Progenitor cell of endocrine pancreas (in vitro differentiated cells): ENCODE results near the gene BCLAF3. TPM values are rescaled to one million over a fixed set of nuclear protein-coding genes. Genes with fewer than 3 reads are reported as not detected.

Source experiments
- DNase-seq: peaks from one replicate; pipeline ENCODE4 v3.0.0; 2021; ENCODE audit warnings: low spot score; ENCODE audit not compliant: unreplicated experiment
- H3K27ac Mint-ChIP-seq: 2 replicates; pipeline ENCODE4 v1.8.0; 2021; ENCODE audit warnings: mild to moderate bottlenecking, moderate library complexity, mixed read lengths
- H3K27me3 Mint-ChIP-seq: 2 replicates; pipeline ENCODE4 v1.8.0; 2021; ENCODE audit warnings: mixed read lengths
- H3K36me3 Mint-ChIP-seq: 2 replicates; pipeline ENCODE4 v1.8.0; 2022; ENCODE audit warnings: mixed read lengths; ENCODE audit not compliant: insufficient read depth
- H3K4me1 Mint-ChIP-seq: 2 replicates; pipeline ENCODE4 v1.8.0; 2021; ENCODE audit warnings: low read depth, mixed read lengths
- H3K4me3 Mint-ChIP-seq: 2 replicates; pipeline ENCODE4 v1.8.0; 2021; ENCODE audit warnings: low read depth, mild to moderate bottlenecking, moderate library complexity, mixed read lengths
- H3K9me3 Mint-ChIP-seq: 2 replicates; pipeline ENCODE4 v1.8.0; 2021; ENCODE audit warnings: low read depth, mixed read lengths
- total RNA-seq: library from RNA; stranded (reverse); gene quantifications from 2 replicates; pipeline ENCODE4 v1.2.1, GENCODE V29; 2021
- TF ChIP-seq, protein P1 (sequence below): fragments of 200-600 bp; sonication (generic); IDR thresholded peaks from one replicate; pipeline ENCODE4 v1.5.0; 2021; ENCODE audit warnings: antibody characterized with exemption, mild to moderate bottlenecking; ENCODE audit not compliant: unreplicated experiment

Gene BCLAF3
- total RNA-seq, 1 donor from 2014 or later = 13.9 TPM

DNA sequence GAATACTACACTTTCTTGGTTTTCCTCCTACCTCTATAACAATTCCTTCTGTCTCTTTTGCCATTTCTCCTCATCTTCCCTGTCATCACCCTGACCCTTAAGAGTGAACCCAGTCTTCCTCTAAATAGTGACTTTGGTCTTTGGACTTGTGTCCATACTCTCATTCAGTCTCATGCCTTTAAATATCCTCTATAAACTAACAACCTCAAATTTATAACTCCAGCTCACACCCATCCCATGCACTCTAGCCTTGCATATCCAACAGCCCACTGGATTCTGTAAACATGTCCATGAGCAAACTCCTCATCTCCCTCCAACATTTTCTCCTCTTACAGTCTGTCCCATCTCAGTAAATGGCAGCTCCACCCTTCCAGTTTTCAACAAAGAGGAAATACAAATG lies 15.0 kb downstream of the BCLAF3 start:
- Mint-ChIP-seq H3K36me3 (peaks cover 15% of the 10 kb centered on the region), H3K4me1 (peaks cover 2% of the 10 kb centered on the region), H3K4me3 (no peak overlapping the region), H3K27ac (no peak overlapping the region), H3K27me3 (no peaks in the 10 kb centered on the region), H3K9me3 (peaks cover 37% of the 10 kb centered on the region)
- TF ChIP-seq, protein P1, sequence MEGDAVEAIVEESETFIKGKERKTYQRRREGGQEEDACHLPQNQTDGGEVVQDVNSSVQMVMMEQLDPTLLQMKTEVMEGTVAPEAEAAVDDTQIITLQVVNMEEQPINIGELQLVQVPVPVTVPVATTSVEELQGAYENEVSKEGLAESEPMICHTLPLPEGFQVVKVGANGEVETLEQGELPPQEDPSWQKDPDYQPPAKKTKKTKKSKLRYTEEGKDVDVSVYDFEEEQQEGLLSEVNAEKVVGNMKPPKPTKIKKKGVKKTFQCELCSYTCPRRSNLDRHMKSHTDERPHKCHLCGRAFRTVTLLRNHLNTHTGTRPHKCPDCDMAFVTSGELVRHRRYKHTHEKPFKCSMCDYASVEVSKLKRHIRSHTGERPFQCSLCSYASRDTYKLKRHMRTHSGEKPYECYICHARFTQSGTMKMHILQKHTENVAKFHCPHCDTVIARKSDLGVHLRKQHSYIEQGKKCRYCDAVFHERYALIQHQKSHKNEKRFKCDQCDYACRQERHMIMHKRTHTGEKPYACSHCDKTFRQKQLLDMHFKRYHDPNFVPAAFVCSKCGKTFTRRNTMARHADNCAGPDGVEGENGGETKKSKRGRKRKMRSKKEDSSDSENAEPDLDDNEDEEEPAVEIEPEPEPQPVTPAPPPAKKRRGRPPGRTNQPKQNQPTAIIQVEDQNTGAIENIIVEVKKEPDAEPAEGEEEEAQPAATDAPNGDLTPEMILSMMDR = no peak
- no peak for DNase-seq

DNA sequence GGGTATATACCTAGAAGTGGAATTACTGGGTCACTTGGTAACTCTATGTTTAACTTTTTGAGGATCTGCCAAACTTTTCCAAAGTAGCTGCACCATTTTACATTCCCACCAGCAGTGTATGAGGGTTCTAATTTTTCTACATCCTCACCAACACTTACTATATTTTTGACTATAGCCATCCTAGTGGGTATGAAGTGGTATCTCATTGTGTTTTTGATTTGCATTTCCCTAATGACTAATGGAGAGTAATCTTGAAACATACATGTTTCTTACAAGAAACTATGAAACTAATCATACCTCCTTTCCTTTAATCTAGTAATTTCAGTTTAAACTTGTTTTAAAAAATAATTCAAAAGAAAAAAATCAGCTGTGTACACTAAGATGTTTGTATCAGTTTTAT lies 17.9 kb downstream of the BCLAF3 start:
- Mint-ChIP-seq H3K36me3 (peaks cover 11% of the 10 kb centered on the region), H3K4me3 (no peak overlapping the region), H3K27ac (no peak overlapping the region), H3K9me3 (peaks cover 29% of the 10 kb centered on the region), H3K27me3 (no peaks in the 10 kb centered on the region), H3K4me1 (peaks cover 5% of the 10 kb centered on the region)
- DNase-seq = no peak
- TF ChIP-seq, protein P1 = no peak

DNA sequence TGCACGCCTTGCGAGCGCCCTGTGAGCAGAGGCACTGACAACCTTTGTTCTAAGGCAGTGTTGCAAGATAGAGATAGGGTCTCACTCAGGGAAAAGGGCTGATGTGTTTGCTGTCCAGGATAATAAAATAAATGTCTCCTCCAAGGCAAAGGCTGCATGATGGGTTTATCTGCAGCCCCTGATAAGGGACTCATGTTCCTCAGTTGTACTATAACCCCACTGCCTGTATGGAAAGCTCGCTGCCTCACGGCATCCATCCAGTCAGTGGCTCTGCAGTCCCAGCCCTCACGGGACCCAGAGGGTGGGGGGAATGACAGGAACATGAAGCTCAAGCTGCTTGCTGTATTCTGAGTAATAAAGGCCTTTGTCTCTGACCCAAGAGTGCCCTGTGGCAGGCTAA lies 22.6 kb downstream of the BCLAF3 start:
- H3K27me3 Mint-ChIP-seq = no peaks in the 10 kb centered on the region
- no peak overlapping the region for H3K4me3 Mint-ChIP-seq
- H3K4me1 Mint-ChIP-seq = peaks cover 22% of the 10 kb centered on the region
- peaks cover 18% of the 10 kb centered on the region for H3K9me3 Mint-ChIP-seq
- TF ChIP-seq, protein P1 = no peak
- no peak for DNase-seq
- H3K36me3 Mint-ChIP-seq = peaks cover 13% of the 10 kb centered on the region
- H3K27ac Mint-ChIP-seq = no peak overlapping the region

DNA sequence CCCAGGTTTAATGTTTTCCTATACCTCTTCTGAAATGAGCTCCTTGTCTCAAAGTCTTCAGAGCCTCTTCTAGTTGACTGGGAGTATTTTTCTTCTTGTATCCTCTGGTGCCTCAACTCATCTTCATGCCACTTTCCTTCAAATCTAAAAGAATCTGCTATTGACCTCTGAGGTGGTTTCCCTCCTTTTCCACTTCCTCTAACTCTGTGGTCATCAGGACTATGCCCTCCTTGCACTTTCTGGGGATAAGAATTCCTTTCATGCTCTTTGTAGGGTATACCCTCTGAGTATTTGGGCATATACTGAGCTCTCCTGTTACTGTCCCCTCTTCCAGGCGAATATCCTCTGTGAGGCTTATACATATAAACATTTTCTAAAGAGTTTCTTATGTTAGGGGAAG lies 24.8 kb downstream of the BCLAF3 start:
- H3K4me3 Mint-ChIP-seq = no peak overlapping the region
- peaks cover 22% of the 10 kb centered on the region for H3K4me1 Mint-ChIP-seq
- no peak for DNase-seq
- no peaks in the 10 kb centered on the region for H3K27me3 Mint-ChIP-seq
- H3K27ac Mint-ChIP-seq = no peak overlapping the region
- peaks cover 14% of the 10 kb centered on the region for H3K36me3 Mint-ChIP-seq
- peaks cover 13% of the 10 kb centered on the region for H3K9me3 Mint-ChIP-seq
- TF ChIP-seq, protein P1 = no peak

DNA sequence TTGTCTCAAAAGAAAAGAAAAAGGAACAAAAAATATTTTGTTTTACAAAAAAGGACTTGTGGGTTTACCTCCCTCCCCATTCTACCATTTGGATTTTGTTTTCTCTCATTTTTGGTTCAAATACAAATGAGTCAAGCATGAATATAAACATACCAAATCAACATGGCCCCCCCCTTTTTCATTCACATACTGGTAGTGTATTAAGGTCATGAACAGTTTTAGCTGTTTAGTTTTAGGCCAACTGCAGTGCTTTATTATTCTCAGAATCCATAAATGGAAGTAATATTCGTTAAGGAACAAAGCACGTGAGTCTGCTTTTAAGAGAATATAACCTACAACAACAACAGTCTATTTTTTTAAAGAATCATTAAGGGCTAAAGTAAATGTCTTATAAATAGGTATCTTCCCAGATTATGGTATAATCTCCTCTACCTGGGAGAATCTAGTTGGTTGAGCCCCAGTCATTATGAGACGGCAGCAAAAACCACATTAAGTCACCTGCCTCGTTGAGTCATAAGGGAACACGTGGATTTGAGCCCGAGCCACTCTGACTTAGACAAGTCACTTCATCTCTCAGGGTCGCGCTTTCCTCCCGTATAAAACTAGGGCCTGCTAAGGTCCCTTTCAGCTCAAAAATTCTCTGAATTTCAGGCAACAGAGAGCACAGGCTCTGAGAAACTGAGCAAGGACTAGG lies 26.7 kb downstream of the BCLAF3 start:
- DNase-seq = no peak
- no peaks in the 10 kb centered on the region for H3K27me3 Mint-ChIP-seq
- no peak overlapping the region for H3K27ac Mint-ChIP-seq
- TF ChIP-seq, protein P1 = no peak
- peaks cover 14% of the 10 kb centered on the region for H3K36me3 Mint-ChIP-seq
- H3K4me1 Mint-ChIP-seq = peaks cover 22% of the 10 kb centered on the region
- H3K4me3 Mint-ChIP-seq = no peak overlapping the region
- H3K9me3 Mint-ChIP-seq = peaks cover 15% of the 10 kb centered on the region
